Motor neuron (in vitro differentiated cells): ENCODE measurements around the gene ZNF622. TPM values are rescaled to one million over a fixed set of nuclear protein-coding genes. Genes with fewer than 3 reads are reported as not detected.
"Not testable (repeated sequence)": the region's sequence is repeated elsewhere in the genome, so short reads cannot be mapped to it uniquely, and the experiment has no call there.

Experiments used
- ATAC-seq, 8 experiments: fragments of 200-7000 bp; cut with Tn5 transposase; replicated peaks in 6 of 8; 2 replicates each; pipeline ENCODE4 v1.8.0; 2021; ENCODE audit warnings: mild to moderate bottlenecking in 8 of 8, moderate library complexity in 8 of 8
- H3K27ac ChIP-seq, 2 donors: fragments of 250-450 bp; sonication (Bioruptor Pico); 2 replicates each; pipeline ENCODE4 v1.9.0; 2021; ENCODE audit warnings: antibody characterized with exemption in 2 of 2, mild to moderate bottlenecking in 2 of 2, moderate library complexity in 1 of 2
- H3K4me1 ChIP-seq, 2 donors: fragments of 250-450 bp; sonication (Bioruptor Pico); replicated peaks in 1 of 2; 2 replicates each; pipeline ENCODE4 v1.6.1; 2021; ENCODE audit warnings: antibody characterized with exemption in 2 of 2, mild to moderate bottlenecking in 2 of 2, moderate library complexity in 1 of 2
- H3K4me3 ChIP-seq, 5 donors: fragments of 250-450 bp; sonication (Bioruptor Pico); 2 replicates each; pipeline ENCODE4 v1.9.0; 2021; ENCODE audit warnings: antibody characterized with exemption in 5 of 5, mild to moderate bottlenecking in 5 of 5, moderate library complexity in 4 of 5
- WGBS, 10 experiments: fragments of 450-650 bp; shearing (Covaris generic); methylation state at CpG; one replicate each; pipeline ENCODE4 v1.0.0; 2022; 5-methylcytosine and 5-hydroxymethylcytosine counted together
- in situ Hi-C, 9 experiments: fragments of 400-800 bp; cut with MboI; loops; one replicate each; pipeline ENCODE4 v1.15.0; 2021; ENCODE audit warnings: low sequenced_read_pairs in 9 of 9, low pct_unique_long_range_greater_than_20kb in 2 of 9; ENCODE audit not compliant: unreplicated experiment in 9 of 9
- total RNA-seq, 8 experiments: library from RNA; unstranded; fragments of 300-600 nt; gene quantifications; 2 replicates each; pipeline versions ENCODE4 v1.2.3 to v1.2.4, GENCODE V29; 2022

The ZNF622 gene
- total RNA-seq, 8 experiments from 2014 or later: 27.6 to 63.3 (median 53.9) TPM

DNA sequence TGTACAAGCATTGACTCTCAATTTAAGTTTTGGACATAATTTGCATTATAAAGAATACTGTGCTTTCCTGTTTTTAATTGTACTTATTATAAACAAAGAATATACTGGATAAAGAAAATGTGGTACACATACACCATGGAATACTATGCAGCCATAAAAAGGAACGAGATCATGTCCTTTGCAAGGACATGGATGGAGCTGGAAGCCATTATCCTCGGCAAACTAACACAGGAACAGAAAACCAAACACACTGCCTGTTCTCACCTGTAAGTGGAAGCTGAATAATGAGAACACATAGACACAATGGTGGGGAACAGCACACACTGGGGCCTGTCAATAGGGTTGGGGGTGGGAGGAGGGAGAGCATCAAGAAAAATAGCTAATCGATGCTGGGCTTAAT lies 10.8 kb upstream of the ZNF622 start:
- H3K4me3 ChIP-seq, H3K4me1 ChIP-seq, ATAC-seq, H3K27ac ChIP-seq: not testable (repeated sequence)
- in situ Hi-C loops: loop anchor here in 4 of 9 experiments (25.0 kb wide), 1 partner anchor 711 kb away; no protein-coding TSS in a partner anchor
- 50 to 100% (median 80%) methylated on average over 1 to 3 of the region's 3 CpGs; no CpG with 5 or more reads in 2 of the 10 experiments for WGBS, 10 experiments

DNA sequence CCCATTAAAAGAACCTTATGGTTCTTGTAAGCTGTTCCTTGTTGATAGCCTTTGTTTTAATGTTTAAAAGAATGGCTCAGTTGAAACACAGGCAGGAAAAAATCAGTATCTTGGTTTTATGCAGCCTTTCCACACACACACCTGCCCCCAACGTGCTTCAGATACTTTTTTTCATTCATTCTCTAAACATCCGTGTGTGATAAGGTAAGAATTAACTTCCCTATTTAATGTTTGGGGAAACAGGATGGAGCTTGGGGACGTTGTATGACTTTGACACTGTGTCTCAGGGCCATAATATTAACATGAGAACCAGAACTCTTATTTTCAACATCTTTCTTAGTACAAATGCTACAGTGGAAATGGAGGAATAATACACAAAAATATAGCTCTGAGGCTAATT lies 5.8 kb upstream of the ZNF622 start:
- ATAC-seq: no peak
- 54 to 90% (median 74%) methylated on average over 1 to 3 of the region's 3 CpGs for WGBS, 10 experiments
- no peak overlapping the region for H3K4me3 ChIP-seq
- peaks cover 8 to 17% of the 10 kb centered on the region in 2 donors for H3K4me1 ChIP-seq
- in situ Hi-C loops: loop anchor here in 5 of 9 experiments (25.0 kb wide), 2 partner anchors 284 to 309 kb away; partner anchors contain the start of gene MARCHF11 (in 1 of the 5)
- no peak overlapping the region for H3K27ac ChIP-seq

DNA sequence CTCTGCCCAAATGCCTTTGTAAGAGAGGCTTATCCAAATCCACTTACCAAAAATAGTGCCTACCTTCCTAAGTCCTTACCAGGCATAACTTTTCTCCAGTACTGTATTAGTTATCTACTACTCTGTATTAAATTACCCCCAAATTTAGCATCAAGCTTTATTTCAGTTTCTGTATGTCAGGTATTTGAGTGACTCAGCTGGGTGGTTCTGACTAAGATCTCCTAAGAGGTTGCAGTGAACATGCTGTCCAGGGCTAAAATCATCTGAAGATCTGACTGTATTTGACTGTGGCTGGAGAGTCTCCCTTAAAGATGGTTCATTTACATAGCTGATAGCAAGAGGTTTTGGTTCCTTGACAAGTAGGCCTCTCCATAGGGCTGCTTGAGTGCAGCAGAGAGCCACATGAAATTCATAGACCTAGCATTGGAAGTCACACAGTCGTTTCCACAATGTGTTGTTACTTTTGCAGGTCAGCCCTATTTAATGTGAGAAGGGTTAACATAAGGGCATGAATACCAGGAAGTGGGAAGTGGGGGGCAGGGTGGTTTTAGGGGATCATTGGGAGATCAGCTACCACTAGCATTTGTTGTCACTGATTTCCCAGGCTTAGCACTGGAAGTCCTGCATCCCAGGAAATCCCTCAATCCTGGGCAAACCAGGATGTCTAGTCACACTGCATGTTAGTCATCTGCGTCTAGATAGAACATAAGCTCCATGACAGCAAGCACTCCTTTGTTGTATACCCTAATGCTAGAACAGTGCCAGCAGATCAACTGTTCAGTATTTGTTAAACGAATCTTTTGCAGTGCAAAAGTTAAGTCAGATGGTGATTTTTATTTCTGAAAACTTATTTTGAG lies 2.0 kb upstream of the ZNF622 start:
- peaks cover 16 to 34% of the 10 kb centered on the region in 2 donors for H3K4me1 ChIP-seq
- in situ Hi-C loops: loop anchor here in 5 of 9 experiments (25.0 kb wide), 2 partner anchors 280 to 305 kb away; partner anchors contain the start of gene MARCHF11 (in 1 of the 5)
- 52 to 100% (median 79%) methylated on average over 1 to 3 of the region's 3 CpGs; no CpG with 5 or more reads in 1 of the 10 experiments for WGBS, 10 experiments
- no peak overlapping the region for H3K27ac ChIP-seq
- ATAC-seq: peak in 2 of 8 experiments; percentile 7 to 12
- H3K4me3 ChIP-seq: peak overlapping the region in 2 of 5 donors; percentile 69 to 72

DNA sequence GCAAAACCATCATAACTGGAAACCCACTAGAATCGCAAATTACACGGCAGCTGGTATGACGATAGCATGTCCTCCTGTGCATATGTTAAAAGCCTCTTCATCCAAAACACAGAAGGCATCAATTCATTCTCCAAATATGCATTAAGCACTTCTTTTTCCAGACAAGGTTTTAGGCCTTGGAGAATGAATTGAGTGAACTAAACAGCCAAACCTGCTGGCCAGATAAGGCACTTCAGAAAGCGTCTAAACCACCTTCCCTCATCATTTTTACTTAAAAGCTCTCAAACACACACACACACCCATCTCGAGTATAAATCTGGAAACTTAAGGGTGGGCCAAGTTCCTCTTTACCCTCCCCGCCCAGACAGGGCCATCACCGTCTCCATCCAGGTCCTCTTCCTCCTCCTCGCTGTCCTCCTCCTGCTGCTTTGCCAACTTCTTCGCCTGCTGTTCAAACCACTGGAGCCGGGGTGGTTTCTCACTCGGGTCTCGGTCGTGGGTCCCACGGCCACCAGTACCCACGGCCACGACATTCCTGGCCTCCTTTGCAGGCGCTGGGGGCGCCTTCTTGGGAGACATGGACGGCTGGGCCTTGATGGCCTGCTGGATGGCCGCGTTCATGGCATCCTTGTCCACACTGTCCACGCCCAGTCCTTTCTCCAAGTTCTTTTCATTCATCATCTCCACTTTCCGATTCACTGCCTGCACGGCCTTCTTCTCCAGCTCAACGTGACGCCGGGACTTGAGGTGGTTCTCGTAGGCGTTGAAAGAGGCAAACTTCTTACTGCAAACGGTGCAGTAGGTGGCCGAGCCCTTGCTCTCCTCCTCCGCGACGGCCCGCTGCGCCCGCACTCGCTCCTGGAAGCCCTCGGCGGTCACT lies 696 bp downstream of the ZNF622 start:
- WGBS, 10 experiments: 0 to 40% (median 12%) methylated on average over 3 to 22 of the region's 40 CpGs; no CpG with 5 or more reads in 2 of the 10 experiments
- H3K27ac ChIP-seq: peak overlapping the region; percentile 72 to 86
- H3K4me3 ChIP-seq: peak overlapping the region; percentile 69 to 75 (median 72)
- in situ Hi-C loops: loop anchor here in 5 of 9 experiments (25.0 kb wide), 2 partner anchors 278 to 303 kb away; partner anchors contain the start of gene MARCHF11 (in 1 of the 5)
- ATAC-seq: peak; percentile 4 to 26 (median 14)
- H3K4me1 ChIP-seq: peaks cover 16 to 42% of the 10 kb centered on the region in 2 donors

DNA sequence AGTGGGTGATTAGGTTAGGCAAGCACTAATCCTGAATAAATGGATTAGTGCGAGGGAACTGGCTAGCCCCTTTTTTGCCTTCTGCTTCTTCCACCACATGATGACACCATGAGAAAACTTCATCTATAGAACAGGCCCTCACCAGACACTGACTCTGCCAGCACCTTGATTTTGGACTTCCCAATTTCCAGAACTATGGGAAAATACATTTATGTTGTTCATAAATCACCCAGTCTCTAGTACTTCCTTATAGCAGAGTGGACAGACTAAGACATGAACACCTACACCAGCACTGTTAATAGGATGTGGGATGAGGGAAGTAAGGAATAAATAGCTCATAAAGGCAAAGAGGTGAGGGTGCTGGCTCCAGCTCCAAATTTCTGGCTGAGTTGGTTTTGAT lies 1.4 kb downstream of the ZNF622 start:
- ATAC-seq: no peak
- in situ Hi-C loops: loop anchor here in 5 of 9 experiments (25.0 kb wide), 2 partner anchors 277 to 302 kb away; partner anchors contain the start of gene MARCHF11 (in 1 of the 5)
- no peak overlapping the region for H3K27ac ChIP-seq
- H3K4me3 ChIP-seq: peak overlapping the region; percentile 69 to 75 (median 72)
- WGBS, 10 experiments: 14 to 100% (median 60%) methylated on average over 1 of the region's 1 CpG; no CpG with 5 or more reads in 3 of the 10 experiments
- H3K4me1 ChIP-seq: peaks cover 16 to 47% of the 10 kb centered on the region in 2 donors

DNA sequence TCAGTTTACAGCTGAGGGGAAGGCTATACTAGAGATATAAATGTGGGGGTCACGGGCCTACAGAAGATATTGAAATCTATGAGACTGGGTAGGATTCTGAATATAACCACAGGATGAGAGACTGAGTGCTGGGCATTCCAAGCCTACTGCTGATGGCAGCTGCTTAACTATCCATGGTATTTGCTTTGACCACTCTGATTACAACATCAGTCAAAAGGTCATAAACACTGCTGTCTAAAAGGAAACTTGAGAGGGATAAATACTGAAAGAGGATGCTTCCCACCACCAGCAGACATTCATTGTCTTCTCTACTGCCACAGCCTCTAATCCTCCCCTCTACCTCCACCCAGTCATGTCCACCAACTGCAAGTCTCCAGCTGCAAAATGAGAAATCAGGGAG lies 3.8 kb downstream of the ZNF622 start:
- no peak overlapping the region for H3K27ac ChIP-seq
- H3K4me1 ChIP-seq: peaks cover 12 to 33% of the 10 kb centered on the region in 2 donors
- 71 to 100% (median 100%) methylated on average over 1 of the region's 1 CpG; no CpG with 5 or more reads in 4 of the 10 experiments for WGBS, 10 experiments
- no peak for ATAC-seq
- no peak overlapping the region for H3K4me3 ChIP-seq
- in situ Hi-C loops: loop anchor here in 5 of 9 experiments (25.0 kb wide), 2 partner anchors 274 to 299 kb away; partner anchors contain the start of gene MARCHF11 (in 1 of the 5)

DNA sequence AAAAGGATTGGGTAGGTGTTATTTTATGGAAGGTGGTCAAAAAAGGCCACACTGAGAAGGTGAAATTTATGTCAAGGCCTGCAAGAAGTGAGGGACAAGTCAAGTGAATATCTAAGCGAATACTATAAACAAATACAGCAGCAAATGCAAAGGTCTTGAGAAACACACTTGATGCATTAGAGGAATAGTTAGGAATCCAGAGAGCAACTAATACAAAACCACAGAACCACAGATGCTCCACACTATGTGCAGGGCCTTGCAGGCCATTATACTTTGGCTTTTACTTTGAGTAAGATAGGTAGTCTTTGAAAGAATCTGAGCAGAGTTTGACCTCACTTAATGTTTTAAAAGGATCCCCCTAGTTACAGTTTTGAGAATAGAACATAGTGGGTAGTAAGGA lies 4.6 kb downstream of the ZNF622 start:
- in situ Hi-C loops: loop anchor here in 5 of 9 experiments (25.0 kb wide), 2 partner anchors 274 to 299 kb away; partner anchors contain the start of gene MARCHF11 (in 1 of the 5)
- no peak for ATAC-seq
- Histone ChIP-seq H3K27ac (no peak overlapping the region), H3K4me3 (no peak overlapping the region), H3K4me1 (peaks cover 9 to 31% of the 10 kb centered on the region in 2 donors)
- WGBS, 10 experiments: 83 to 100% (median 100%) methylated on average over 1 of the region's 1 CpG; no CpG with 5 or more reads in 3 of the 10 experiments

DNA sequence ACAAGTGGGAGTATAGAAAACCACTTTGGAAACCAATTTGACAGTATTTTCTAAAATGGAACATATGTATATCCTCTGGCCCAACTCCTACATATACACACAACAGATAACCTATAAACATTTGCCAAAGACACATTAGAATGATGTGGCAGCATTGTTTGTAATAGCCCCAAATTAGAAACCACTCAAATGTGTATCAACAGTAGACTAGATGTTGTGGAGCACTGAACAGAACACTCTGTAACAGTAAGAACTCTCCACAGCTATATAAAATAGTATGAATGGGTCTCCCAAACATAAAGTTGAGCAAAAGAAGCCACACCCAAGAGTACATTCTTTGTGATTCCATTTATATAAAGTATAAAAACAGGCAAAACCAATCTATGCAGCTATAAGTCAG lies 6.1 kb downstream of the ZNF622 start:
- in situ Hi-C loops: loop anchor here in 6 of 9 experiments (10.0 to 25.0 kb wide), 3 partner anchors 272 to 297 kb away; partner anchors contain the start of gene MARCHF11 (in 1 of the 6)
- Histone ChIP-seq H3K4me3 (no peak overlapping the region), H3K27ac (no peak overlapping the region), H3K4me1 (peaks cover 6 to 31% of the 10 kb centered on the region in 2 donors)
- no peak for ATAC-seq

DNA sequence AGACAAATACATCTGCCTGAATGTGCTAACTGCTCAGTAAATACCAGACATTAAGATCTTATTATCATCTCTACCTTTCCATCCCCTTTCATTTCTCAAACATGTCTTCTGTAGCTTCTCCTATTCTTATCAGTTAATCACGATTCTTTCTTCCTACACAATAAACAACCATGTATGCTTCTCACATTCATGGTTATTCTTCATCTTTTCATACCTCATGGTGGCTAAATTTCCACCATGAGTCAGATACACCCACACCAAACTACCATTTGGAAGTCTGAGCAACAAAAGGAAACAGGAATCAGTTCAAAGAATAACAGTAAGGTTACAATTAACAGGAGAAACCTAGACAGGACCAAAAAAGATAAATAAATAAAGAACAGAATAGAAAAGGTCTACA lies 7.7 kb downstream of the ZNF622 start:
- Histone ChIP-seq H3K4me3 (no peak overlapping the region), H3K27ac (no peak overlapping the region)
- in situ Hi-C loops: loop anchor here in 6 of 9 experiments (10.0 to 25.0 kb wide), 3 partner anchors 271 to 296 kb away; partner anchors contain the start of gene MARCHF11 (in 1 of the 6)

DNA sequence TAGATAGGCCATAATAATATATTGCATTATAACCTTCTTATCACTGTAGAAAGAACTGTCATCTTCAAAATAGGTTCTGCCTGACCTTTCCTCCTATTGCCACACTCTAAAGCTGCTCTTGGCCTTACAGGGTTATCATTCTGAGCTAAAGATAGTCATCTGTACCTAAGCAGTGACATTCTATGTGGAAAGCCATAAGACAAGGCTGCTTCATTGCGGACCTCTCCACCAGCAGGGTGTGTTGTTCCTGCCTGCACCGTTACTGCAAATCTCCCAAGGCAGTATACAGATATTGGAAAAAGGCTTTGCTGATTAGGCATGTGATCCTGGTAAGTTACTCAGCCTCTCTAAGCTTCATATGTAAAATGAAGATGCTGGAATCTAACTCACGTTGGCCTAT lies 8.1 kb downstream of the ZNF622 start:
- Histone ChIP-seq H3K4me1 (peaks cover 0 to 15% of the 10 kb centered on the region in 2 donors), H3K4me3 (no peak overlapping the region), H3K27ac (no peak overlapping the region)
- 46 to 100% (median 76%) methylated on average over 1 to 3 of the region's 3 CpGs; no CpG with 5 or more reads in 2 of the 10 experiments for WGBS, 10 experiments
- peak in 5 of 8 experiments; percentile 24 to 38 (median 36) for ATAC-seq
- in situ Hi-C loops: loop anchor here in 6 of 9 experiments (10.0 to 25.0 kb wide), 3 partner anchors 270 to 295 kb away; partner anchors contain the start of gene MARCHF11 (in 1 of the 6)

More for the DNA sequence above, 7.7 kb downstream of the ZNF622 start:
- WGBS, 10 experiments: 25 to 92% (median 75%) methylated on average over 1 of the region's 1 CpG; no CpG with 5 or more reads in 1 of the 10 experiments
- no peak for ATAC-seq
- H3K4me1 ChIP-seq: peaks cover 0 to 15% of the 10 kb centered on the region in 2 donors

DNA sequence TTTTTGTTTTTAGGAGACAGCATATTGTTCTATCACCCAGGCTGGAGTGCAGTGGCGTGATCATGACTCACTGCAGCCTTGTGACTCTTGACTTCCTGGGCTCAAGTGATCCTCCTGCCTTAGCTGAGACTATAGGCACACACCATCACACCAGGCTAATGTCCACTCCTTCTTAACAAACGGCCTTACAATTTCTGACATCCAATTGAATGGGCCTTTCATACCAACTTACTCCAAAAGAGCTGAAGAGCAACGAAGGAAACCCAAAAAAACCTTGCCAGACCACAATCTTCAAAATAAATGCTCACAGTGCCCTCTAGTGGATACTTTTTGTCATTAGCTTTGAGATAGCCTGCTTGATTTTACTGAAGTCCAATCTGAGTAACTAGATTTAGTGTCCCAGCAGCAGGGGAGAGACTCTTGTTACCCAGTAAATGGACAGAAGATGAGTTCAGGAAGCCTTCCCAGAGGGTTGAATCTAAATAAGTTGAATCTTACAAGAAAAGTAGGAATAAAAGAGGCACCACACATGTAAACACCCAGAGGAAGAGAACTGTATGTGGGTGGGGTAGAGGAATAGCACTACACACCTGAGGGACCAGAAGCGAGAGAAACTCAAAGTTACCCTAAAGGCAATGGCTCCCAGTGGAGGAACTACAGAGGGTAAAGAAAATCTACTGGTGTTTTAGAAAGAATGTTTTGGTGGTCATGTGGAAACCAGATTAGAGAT lies 9.3 kb downstream of the ZNF622 start:
- in situ Hi-C loops: loop anchor here in 6 of 9 experiments (10.0 to 25.0 kb wide), 3 partner anchors 269 to 294 kb away; partner anchors contain the start of gene MARCHF11 (in 1 of the 6)
- peak; percentile 62 to 97 (median 95) for ATAC-seq
- Histone ChIP-seq H3K4me3 (no peak overlapping the region), H3K27ac (no peak overlapping the region), H3K4me1 (peaks cover 0 to 10% of the 10 kb centered on the region in 2 donors)
- WGBS, 10 experiments: 5 to 100% (median 40%) methylated on average over 1 to 4 of the region's 4 CpGs; no CpG with 5 or more reads in 1 of the 10 experiments
